NCI-H2171 (cell line): ENCODE measurements around the gene DPP4.
"Not testable (repeated sequence)": the region's sequence is repeated elsewhere in the genome, so short reads cannot be mapped to it uniquely, and the experiment has no call there.

Experiments used
- DNase-seq: peaks from one replicate; lab custom pipeline; 2025; lab: John Stamatoyannopoulos, UW

DPP4 gene

DNA sequence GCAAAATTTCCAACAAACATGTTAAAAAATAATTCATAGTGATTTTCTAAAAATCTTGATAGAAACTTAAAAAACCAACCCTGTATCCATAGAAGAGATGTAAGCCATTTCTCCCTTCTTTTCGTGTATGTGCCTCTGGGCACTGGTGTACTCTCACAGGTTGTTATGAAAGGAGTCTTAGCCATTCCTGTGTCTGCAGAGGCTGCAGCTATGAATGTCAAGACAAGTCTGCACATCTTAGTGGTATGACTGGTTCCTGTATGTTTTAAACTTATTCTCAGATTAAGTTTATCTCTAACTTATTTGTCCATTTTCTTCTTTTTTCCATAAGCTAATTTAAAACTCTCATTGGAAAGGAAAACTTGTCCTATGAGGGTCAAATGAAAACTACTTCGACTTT, 84.0 kb downstream of the DPP4 start:
- no peak for DNase-seq

DNA sequence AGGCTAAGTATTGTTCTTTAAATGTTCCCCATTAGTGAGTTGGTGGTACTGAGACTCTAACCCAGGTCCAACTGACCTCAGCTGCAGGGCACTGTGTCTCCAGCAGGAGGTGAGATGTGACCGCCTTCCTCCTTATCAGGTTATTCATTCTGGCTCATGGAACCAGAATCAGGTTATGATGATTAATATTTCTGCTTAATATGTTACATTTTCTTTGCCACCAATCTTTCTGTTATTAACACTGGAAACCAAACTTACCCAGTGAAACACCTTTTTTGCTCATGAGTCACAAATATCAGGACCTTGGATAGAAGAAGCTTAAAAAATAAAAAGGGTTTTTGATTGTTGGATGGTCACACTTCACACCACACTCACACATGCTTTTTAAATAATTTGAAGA, 85.4 kb downstream of the DPP4 start:
- no peak for DNase-seq

DNA sequence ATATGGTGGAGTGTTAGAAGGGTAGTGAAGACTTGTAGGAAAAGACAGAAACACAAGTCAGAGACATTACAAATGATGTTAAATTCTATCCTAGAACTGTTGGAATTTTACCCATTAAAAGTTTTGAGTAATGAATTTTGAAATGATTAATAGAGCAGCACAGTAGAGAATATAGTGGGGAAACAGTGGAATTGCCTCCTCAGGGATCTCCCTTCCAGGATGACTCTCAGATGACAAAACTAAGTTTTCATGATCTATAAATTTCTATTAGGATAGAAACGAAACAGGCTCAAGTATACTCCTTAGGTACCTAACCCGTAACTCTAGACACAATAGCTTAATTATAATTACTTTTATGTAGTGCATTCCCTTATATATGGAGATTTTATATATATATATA, 86.7 kb downstream of the DPP4 start:
- DNase-seq: no peak

DNA sequence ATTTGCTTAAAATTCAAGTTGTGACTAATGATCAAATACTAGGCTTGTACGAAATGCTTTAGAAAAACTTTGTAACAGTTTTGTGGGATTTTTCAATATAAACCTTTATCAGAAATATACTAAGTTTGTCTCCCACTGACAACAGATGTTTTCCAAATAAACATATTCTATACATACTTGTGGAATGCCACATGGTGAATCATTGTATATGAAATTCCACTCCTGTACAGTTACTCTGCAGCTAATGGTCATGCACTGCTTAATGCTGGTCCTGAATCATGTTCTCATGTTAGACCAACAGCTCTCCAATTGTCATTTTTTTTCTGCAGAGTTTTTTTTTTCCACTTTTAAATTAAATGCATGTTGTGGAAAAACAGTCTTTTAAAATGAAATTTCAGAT, 90.1 kb downstream of the DPP4 start:
- no peak for DNase-seq

DNA sequence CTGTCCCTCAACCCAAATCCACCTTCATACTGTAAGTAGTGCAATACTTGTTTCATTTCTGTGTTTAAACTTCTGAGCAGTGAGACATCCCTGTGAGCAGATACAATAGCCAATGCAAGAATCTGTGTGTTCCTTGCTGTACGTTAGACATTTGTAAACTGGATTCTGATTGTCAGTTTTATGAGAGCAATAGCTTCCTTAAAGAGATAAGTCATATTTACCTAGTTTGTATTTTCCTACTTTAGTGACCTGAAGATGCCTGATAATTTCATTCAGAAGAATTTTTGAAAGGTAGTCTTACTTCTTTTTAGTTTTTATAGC, 90.7 kb downstream of the DPP4 start:
- no peak for DNase-seq

DNA sequence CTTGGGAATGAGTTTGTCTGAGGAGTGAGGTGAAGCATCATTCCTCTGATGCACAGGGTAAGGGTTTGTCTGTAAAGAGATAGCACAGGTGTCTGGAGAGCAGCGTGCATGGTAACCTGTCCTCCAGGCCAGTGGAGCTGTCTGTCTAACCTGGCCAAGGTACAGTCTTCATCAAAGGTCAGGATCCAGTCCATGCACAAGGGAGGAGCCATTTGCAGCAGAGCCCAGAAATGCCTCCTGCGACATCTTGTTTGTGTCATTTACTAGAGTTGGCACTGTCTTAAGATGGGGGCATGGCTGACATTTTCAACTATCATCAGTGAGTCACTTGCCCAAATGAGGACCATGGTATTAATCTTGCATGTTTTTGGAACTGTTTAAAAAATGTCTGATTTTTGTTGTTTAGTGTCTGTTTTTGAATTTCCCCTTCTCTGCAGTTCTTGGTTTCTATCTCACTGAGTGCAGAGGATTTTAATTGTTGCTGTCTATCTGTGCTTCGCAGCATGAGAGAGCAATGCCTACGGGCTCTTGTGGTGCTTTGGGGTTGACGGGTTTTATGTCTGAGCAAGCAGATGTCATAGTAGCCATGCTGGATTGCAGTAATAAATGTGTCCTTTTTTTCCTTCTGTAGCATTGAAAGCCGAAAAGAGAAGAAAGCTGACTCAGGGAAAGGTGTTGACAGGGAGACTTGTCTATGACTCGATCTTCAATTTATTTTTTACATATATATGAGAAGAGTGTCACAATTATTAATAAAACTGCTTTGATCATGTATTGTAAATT, 91.3 kb downstream of the DPP4 start:
- no peak for DNase-seq

DNA sequence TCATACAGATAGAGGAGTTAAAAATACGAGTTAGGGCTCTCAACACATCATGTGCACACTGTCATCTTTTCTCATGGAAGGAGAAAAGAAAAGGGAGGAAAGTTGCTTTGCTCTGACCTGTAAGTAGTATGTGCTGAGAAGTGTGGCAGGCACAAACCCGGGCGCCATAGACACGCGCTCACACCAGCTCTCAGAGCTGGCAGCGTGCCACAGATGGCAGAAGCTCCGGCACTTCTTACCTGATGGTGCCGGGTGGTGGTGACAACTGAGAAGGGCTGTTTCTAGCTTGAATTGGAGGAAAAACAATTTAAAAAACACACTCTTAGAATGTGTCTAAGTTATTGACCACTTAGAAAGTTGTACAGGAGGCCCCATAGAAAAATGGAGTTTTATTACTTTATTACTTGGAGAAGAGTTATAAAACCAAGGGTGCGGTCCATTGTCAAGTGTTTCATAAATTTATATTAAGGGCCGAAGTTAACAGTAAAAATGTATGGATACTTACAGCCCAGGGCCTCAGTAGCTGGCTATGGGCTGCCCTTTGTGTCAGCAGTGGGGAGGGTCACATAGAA, 92.2 kb downstream of the DPP4 start:
- peak; percentile 85 for DNase-seq

DNA sequence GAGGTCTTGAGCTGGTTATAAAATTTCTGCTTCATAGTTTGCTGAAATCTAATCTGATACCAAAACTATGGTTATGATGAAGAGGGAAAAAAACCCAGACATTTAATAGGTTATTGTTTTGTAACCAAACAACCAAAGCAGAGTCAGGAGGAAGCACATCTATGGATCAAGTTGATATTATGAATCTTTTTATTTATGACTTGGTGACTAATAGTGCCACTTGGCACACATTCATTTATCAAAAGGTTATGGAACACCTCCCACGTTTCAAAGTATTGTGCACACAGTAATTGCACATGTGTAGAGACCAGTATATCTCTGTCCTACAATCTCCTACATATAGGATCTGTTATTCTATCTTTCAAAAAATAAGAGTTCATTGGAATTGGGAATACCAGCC, 93.0 kb downstream of the DPP4 start:
- no peak for DNase-seq

DNA sequence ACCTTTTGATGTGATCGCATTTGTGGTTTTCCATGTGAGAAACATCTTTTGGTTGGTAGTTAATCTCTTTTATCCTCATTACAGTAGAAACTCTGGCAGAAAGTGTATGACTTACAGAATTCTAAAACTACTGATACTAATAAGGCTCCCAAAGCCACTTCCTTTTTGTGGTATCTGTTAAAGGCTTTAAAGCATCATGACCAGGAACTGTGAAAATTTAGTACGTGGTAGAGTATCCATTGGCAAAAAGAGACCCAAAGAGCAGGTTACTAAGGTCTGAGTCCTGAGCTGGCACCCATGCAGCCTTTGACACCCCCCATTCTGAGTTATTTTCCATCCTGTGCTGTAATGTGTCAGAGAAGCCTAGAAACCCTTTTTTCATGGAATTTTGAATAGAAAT, 94.5 kb downstream of the DPP4 start:
- DNase-seq: no peak

DNA sequence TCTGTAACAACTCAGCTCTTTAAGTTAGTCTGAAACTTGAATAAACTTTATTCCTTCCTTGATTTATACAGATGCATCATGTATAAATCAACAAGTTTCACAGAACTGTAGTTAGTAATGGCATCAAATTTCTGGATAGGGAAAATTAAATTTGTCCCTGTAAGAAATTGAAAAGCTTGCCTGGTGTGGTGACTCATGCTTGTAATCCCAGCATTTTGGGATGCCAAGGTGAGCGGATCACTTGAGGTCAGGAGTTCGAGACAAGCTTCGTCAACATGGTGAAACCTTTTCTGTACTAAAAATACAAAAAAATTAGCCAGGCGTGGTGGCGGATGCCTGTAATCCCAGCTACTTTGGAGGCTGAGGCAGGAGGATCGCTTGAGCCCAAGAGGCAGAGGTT, 96.1 kb downstream of the DPP4 start:
- DNase-seq: not testable (repeated sequence)

DNA sequence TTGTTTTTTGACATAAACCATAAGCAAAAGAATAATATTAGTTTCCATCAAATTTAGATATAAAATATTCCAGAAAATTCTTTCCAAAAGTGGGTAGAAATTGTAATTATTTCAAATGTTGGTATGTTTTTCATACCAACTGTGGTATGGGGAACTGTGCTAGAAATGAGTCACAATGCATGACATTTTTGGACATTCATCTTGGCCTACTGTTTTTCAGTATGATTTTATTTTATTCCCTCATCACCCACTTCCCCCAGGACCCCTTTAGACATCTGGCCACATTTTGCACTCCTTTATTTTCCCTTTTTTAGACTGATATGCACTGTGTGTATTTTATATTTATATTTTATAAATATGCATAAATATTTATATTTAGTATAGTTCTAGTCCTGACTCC, 97.1 kb downstream of the DPP4 start:
- no peak for DNase-seq

DNA sequence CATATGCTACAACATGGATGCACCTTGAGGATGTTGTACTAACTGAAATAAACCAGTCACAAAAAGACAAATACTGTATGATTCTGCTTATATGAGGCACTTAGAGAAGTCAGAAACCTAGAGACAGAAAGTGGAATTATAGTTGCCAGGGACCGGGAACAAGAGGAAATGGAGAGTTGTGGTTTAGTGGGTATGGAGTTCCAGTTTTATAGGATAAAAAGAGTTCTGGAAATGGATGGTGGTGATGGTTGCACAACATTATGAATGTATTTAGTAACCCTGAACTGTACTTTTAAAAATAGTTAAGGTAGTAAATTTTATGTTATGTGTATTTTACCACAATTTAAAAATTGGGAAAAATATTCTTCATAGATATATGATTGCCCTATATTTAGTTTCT, 97.7 kb downstream of the DPP4 start:
- DNase-seq: no peak

DNA sequence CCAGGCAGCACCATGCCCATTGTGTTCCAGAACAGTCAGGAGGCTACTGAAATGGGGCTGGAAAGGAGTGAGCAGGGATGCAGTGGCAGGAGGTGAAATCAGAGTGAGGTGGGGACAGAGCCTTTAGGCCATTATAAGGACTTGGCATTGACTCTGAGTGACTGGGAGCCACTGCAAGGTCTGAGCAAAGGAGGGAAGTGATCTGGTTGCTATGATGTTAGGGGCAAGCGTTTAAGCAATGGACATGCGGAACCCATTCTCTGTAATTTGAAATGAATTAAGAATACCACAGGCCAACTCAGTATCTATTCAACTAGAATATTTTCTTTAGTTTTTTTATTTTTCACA, 98.2 kb downstream of the DPP4 start:
- DNase-seq: no peak

DNA sequence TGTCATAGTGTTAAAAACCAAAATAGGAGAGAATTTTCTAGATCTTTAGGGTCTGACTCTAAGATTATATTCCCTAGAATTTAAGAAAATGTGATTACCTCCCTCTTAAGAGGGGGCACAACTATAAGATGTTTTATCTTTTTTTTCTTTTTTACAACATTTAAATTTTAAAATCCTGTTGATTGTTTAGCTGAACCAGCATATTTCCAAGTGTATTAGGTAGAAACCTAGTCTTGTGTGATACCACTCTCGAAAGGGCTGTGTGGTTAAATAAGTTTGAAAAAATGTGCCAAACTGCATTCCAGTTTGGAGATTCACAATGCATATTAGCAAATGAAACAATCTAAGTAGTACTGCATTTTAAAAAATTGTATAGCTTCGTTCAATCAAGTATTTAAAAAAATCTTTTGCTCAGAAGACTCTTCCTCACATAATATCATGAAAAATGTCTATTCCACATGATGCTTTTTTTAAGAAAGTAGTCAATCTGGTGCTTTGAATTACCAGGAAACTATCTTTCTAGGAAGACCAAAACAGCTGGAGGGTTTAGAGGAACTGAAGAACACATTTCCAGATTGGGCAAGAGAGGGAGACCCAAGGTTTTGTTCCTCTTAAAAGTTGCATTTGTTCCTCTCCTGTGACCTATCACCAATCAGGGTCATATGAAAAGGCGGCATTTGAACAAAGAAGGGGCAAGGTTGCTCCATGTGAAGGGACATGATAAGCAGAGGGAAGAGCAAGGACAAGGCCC, 98.8 kb downstream of the DPP4 start:
- no peak for DNase-seq

DNA sequence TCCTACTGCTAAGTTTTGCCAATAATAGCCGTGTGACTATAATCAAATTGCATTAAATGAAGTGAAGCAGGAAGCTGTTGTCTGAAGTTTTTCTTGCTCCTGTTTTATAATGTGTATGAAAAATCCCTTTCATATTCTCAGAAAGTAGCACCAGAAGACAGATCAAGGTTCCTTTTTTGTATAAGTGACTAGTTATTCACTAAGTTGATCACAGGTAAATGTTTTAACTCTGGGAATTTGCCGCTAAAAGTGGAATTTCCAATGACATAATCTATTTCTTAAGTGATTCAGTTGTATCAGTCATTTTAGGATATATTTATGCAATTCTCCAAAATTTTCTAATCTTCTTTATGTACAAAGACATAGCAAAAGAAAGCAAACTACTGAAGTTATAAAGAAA, 99.6 kb downstream of the DPP4 start:
- no peak for DNase-seq

DNA sequence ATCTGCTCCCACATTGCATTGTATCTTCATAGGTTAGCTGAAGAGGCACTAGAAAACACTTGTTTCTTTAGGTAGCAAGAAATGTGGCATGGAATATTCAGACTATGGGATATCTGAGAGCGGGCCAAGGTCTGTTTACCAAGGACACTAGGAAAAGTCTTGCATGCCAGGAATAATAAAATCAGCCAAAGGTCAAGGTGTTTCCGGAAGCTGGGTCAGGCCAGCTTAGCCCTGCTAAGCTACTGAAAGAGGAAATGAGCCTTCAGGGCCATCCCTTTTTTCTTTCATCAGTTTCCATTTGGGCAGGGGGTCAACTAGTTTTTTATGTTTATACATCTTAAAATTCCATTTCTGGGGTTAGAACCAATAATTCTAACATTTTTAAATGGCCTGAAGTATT, 101.1 kb downstream of the DPP4 start:
- DNase-seq: no peak

DNA sequence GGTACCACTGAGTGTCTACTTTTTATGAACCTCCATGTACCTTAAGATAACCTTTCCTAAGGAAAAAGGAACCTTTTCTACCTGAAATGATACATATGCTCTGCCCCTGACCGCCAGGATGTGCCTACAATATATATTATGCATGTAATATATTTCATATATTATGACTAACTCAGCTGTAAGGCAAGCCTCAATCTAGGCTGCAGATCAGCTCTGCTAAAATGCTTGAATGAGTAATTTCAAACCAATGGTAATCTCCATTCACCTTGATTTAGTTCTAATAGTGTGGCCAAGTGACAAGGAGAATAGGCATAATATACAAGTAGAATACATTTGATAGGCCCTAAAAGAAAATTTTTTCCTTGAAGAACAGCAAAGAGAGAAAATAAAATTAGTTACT, 101.8 kb downstream of the DPP4 start:
- no peak for DNase-seq

DNA sequence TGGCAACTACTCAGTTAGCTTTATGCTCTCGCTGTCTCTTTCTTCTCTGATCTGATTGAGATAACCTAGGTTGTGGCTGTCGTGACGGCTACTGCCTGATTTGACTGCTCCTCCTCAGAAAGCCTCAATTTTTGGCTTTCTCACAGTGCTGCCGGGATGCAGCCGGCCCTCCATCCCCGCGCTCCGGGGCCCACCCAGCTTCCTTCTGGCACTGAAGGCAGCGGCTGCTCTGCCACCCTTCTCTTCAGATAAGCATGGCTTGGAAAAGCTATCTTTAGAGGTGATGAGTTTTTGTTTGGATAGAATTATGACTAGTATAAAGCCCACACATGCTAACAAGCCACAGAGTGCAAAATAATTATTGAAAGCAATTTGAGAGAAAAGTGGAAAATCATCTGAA, 102.5 kb downstream of the DPP4 start:
- DNase-seq: no peak

DNA sequence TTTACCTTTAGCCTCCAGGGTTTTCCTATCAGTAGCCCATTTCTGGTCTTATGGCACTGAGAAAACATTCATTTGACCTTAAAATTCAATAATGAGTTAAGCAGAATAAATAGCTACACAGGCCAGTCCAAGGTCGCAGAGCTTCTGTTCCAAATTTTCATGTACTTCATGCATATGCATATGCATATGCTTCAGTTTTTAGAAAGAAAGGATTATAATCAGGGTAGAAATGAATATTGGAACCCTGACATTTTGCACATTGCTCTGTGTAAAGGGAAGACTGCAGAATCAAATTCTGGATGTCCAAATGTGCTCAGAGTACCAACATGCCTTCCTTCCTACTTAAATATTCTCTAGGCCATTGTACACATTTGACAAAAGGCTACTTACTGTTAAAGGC, 104.9 kb downstream of the DPP4 start:
- DNase-seq: no peak

DNA sequence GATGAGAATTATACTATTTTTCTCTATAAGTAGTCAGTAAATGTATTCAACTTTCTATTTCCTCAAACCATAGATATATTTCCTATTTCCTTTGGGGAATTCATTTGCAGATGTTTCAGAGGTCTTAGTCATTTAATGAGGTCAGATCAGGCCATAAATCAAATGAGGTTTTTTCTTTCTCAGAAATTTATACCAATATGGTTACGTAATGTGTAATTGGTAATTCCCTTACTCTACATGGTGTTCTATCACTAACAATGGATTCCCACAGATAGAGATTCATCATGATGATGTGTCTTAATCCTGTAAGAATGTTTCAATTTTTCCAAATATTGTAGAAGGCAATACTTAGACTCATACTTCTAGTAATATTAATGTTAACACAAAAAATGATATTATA, 108.0 kb downstream of the DPP4 start:
- no peak for DNase-seq

DNA sequence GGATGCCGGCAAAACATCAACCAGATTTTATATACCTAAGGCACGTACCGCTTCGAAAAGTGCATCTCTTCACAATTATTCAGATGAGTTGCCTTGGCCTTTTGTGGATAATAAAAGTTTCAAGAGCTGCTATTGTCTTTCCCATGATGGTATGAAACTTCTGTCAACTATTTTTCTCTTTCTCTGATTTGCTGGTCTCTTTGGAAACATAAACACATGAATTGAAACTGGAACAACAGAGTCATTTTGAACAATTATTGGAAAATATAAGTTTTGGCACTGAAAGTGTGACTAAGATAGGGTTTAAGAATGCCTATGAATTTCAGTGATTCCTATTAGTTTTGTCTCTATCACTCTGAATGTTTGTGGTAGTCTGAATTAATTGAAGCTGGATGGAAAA, 109.9 kb downstream of the DPP4 start:
- DNase-seq: no peak

DNA sequence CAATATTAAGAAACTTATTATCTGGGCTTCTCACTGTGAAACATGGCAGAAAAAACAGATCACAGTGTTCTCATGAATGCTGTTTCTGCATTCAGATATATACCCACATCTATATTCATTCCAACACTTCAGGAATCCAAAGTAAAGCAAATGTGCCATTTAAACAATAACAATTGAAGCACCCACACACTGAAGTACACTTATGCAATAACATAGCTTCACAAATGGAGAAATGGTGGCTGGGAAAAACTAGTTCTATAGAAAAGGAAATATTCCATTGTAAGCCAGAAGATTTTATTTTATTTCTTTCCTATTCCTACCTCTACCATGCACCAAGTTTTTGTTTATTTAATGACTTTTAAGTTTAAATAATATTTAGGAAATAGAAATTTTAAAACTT, 111.9 kb downstream of the DPP4 start:
- no peak for DNase-seq

DNA sequence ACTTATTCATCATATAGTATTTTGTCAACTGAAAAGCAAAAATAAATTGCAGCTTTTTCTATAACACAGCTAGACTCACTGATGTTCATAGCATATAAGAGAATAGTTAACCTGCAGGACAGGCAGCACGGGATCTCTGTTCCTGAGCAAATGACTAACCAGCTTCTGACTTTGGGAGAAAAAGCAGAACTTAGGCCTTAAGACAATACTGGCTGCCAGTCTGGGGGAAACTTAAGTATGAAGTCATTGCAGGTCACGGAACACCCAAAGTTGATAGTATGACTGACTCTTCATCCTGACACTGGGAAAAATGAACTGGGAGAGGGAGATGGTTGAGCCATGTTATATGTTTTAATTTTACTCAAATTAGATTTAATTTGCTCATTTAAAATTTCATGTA, 113.0 kb downstream of the DPP4 start:
- no peak for DNase-seq

DNA sequence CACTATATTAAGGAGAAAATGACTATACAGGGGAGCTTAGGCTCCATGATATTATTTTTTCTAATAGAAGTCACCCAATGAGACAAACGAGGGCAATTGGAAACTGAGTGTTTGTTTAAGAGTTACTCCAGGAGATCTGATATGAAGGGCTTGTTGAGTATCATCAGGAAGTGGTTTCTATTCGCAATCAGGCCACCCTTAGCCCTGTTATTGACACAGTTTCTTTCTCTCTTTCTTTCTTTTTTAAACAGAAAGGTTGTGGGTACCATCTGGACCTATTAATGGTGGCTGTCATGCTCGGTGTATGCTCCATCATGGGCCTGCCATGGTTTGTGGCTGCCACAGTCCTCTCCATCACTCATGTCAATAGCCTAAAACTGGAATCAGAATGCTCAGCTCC, 117.3 kb downstream of the DPP4 start:
- no peak for DNase-seq
